ENCODE measurements around the gene C2orf72. TPM values are rescaled to one million over a fixed set of nuclear protein-coding genes. Genes with fewer than 3 reads are reported as not detected.
A peak's percentile ranks its signal among the peaks of the same experiment; 100 is the strongest.
"Not testable (repeated sequence)": the region's sequence is repeated elsewhere in the genome, so short reads cannot be mapped to it uniquely, and the experiment has no call there.

The C2orf72 gene
- total RNA-seq, 1 donor from 2014 or later, result 0.42 TPM

- peaks cover 2% of the 10 kb centered on the region for H3K4me1 Mint-ChIP-seq (ENCODE audit: low read depth, unreplicated experiment)
- H3K27ac Mint-ChIP-seq (ENCODE audit: unreplicated experiment), result no peak overlapping the region
- H3K9me3 Mint-ChIP-seq (ENCODE audit: unreplicated experiment), result peaks cover under 1% of the 10 kb centered on the region
- no peak overlapping the region for H3K4me3 Mint-ChIP-seq (ENCODE audit: unreplicated experiment)
- peaks cover 12% of the 10 kb centered on the region for H3K36me3 Mint-ChIP-seq (ENCODE audit: unreplicated experiment)
- TF ChIP-seq, protein P1, sequence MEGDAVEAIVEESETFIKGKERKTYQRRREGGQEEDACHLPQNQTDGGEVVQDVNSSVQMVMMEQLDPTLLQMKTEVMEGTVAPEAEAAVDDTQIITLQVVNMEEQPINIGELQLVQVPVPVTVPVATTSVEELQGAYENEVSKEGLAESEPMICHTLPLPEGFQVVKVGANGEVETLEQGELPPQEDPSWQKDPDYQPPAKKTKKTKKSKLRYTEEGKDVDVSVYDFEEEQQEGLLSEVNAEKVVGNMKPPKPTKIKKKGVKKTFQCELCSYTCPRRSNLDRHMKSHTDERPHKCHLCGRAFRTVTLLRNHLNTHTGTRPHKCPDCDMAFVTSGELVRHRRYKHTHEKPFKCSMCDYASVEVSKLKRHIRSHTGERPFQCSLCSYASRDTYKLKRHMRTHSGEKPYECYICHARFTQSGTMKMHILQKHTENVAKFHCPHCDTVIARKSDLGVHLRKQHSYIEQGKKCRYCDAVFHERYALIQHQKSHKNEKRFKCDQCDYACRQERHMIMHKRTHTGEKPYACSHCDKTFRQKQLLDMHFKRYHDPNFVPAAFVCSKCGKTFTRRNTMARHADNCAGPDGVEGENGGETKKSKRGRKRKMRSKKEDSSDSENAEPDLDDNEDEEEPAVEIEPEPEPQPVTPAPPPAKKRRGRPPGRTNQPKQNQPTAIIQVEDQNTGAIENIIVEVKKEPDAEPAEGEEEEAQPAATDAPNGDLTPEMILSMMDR (IDR thresholded peaks at IDR 0.05; ENCODE audit: partially characterized antibody, unreplicated experiment), result no peak
- DNase-seq, result no peak
- H3K27me3 Mint-ChIP-seq (ENCODE audit: unreplicated experiment), result peaks cover 9% of the 10 kb centered on the region
These were observed 37.0 kb upstream of the C2orf72 start for GRCh38 chr2:231000211-231000904.

- Mint-ChIP-seq H3K9me3 (ENCODE audit: unreplicated experiment) (peaks cover 2% of the 10 kb centered on the region), H3K4me3 (ENCODE audit: unreplicated experiment) (no peak overlapping the region), H3K36me3 (ENCODE audit: unreplicated experiment) (peaks cover 16% of the 10 kb centered on the region), H3K4me1 (ENCODE audit: low read depth, unreplicated experiment) (peaks cover 2% of the 10 kb centered on the region), H3K27me3 (ENCODE audit: unreplicated experiment) (peaks cover 11% of the 10 kb centered on the region), H3K27ac (ENCODE audit: unreplicated experiment) (no peak overlapping the region)
- TF ChIP-seq, protein P1 (IDR thresholded peaks at IDR 0.05; ENCODE audit: partially characterized antibody, unreplicated experiment), result no peak
- no peak for DNase-seq
These were observed 36.3 kb upstream of the C2orf72 start for GRCh38 chr2:231001036-231001435.

DNA sequence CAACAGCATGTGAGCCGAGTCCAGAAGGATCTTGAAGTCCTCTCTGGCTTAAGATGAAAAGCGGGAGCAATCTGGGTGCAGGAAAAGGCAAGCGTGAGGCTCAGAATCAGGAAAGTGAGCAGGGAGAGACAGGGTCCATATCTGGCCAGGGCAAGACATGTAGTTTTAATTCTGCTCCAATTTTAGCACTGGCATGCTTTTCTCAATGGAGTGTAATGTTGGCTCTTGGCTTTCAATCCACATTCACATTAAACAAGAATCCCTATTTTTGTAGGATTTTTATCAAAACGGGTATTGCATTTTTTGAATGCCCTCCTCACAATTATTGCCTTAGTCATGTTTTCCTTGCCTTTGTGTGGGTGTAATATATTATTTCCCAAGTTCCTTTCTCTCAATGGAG, 35.4 kb upstream of the C2orf72 start:
- peaks cover 2% of the 10 kb centered on the region for H3K9me3 Mint-ChIP-seq (ENCODE audit: unreplicated experiment)
- H3K36me3 Mint-ChIP-seq (ENCODE audit: unreplicated experiment), result peaks cover 14% of the 10 kb centered on the region
- no peak overlapping the region for H3K4me3 Mint-ChIP-seq (ENCODE audit: unreplicated experiment)
- peaks cover 2% of the 10 kb centered on the region for H3K4me1 Mint-ChIP-seq (ENCODE audit: low read depth, unreplicated experiment)
- DNase-seq, result no peak
- TF ChIP-seq, protein P1 (IDR thresholded peaks at IDR 0.05; ENCODE audit: partially characterized antibody, unreplicated experiment), result no peak
- peaks cover 11% of the 10 kb centered on the region for H3K27me3 Mint-ChIP-seq (ENCODE audit: unreplicated experiment)
- H3K27ac Mint-ChIP-seq (ENCODE audit: unreplicated experiment), result no peak overlapping the region

DNA sequence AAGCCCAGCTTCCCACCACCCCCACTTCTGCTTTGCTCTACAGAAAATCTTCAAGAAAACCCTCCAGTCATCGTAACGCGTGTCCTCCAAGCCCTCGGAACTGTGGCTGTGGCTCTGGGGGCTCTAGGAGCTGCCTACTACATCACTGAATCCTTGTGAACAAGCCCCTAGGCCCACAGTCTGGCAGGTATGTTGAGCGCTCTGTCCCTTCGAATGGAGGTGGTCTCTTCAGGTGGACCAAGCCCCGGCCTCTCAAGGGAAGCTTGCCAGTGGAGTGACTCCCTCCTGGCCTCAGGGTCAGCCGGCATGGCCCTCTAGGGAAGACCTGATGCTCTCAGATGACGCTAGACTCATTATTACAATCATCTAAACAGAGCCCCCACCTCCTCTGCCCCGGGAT, 34.7 kb upstream of the C2orf72 start:
- TF ChIP-seq, protein P1 (IDR thresholded peaks at IDR 0.05; ENCODE audit: partially characterized antibody, unreplicated experiment), result no peak
- H3K9me3 Mint-ChIP-seq (ENCODE audit: unreplicated experiment), result peaks cover 2% of the 10 kb centered on the region
- no peak for DNase-seq
- H3K27me3 Mint-ChIP-seq (ENCODE audit: unreplicated experiment), result peaks cover 11% of the 10 kb centered on the region
- no peak overlapping the region for H3K4me3 Mint-ChIP-seq (ENCODE audit: unreplicated experiment)
- peaks cover 11% of the 10 kb centered on the region for H3K36me3 Mint-ChIP-seq (ENCODE audit: unreplicated experiment)
- no peak overlapping the region for H3K27ac Mint-ChIP-seq (ENCODE audit: unreplicated experiment)
- H3K4me1 Mint-ChIP-seq (ENCODE audit: low read depth, unreplicated experiment), result peaks cover 2% of the 10 kb centered on the region

GRCh38 chr2:231003186-231003585, 34.1 kb upstream of the C2orf72 start:
- Mint-ChIP-seq H3K4me3 (ENCODE audit: unreplicated experiment) (no peak overlapping the region), H3K27me3 (ENCODE audit: unreplicated experiment) (peaks cover 11% of the 10 kb centered on the region)
- TF ChIP-seq, protein P1 (IDR thresholded peaks at IDR 0.05; ENCODE audit: partially characterized antibody, unreplicated experiment), result no peak

GRCh38 chr2:231004930-231005329, 32.4 kb upstream of the C2orf72 start:
- peak overlapping the region; percentile 34 for H3K4me3 Mint-ChIP-seq (ENCODE audit: unreplicated experiment)

More at GRCh38 chr2:231003186-231003585, 34.1 kb upstream of the C2orf72 start:
- no peak for DNase-seq
- peaks cover 2% of the 10 kb centered on the region for H3K9me3 Mint-ChIP-seq (ENCODE audit: unreplicated experiment)
- H3K36me3 Mint-ChIP-seq (ENCODE audit: unreplicated experiment), result peaks cover 11% of the 10 kb centered on the region
- H3K4me1 Mint-ChIP-seq (ENCODE audit: low read depth, unreplicated experiment), result peaks cover 2% of the 10 kb centered on the region
- H3K27ac Mint-ChIP-seq (ENCODE audit: unreplicated experiment), result no peak overlapping the region

More at GRCh38 chr2:231004930-231005329, 32.4 kb upstream of the C2orf72 start:
- H3K27me3 Mint-ChIP-seq (ENCODE audit: unreplicated experiment), result peaks cover 11% of the 10 kb centered on the region
- not testable (repeated sequence) for H3K27ac Mint-ChIP-seq (ENCODE audit: unreplicated experiment); H3K4me1 Mint-ChIP-seq (ENCODE audit: low read depth, unreplicated experiment); DNase-seq; H3K9me3 Mint-ChIP-seq (ENCODE audit: unreplicated experiment)
- H3K36me3 Mint-ChIP-seq (ENCODE audit: unreplicated experiment), result peaks cover 11% of the 10 kb centered on the region

All from glutamatergic neuron (in vitro differentiated cells).